Measurements from ENCODE around the gene MPPED1.
A peak's percentile ranks its signal among the peaks of the same experiment; 100 is the strongest.

MPPED1 gene, protein sequence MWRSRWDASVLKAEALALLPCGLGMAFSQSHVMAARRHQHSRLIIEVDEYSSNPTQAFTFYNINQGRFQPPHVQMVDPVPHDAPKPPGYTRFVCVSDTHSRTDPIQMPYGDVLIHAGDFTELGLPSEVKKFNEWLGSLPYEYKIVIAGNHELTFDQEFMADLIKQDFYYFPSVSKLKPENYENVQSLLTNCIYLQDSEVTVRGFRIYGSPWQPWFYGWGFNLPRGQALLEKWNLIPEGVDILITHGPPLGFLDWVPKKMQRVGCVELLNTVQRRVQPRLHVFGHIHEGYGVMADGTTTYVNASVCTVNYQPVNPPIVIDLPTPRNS

DNA sequence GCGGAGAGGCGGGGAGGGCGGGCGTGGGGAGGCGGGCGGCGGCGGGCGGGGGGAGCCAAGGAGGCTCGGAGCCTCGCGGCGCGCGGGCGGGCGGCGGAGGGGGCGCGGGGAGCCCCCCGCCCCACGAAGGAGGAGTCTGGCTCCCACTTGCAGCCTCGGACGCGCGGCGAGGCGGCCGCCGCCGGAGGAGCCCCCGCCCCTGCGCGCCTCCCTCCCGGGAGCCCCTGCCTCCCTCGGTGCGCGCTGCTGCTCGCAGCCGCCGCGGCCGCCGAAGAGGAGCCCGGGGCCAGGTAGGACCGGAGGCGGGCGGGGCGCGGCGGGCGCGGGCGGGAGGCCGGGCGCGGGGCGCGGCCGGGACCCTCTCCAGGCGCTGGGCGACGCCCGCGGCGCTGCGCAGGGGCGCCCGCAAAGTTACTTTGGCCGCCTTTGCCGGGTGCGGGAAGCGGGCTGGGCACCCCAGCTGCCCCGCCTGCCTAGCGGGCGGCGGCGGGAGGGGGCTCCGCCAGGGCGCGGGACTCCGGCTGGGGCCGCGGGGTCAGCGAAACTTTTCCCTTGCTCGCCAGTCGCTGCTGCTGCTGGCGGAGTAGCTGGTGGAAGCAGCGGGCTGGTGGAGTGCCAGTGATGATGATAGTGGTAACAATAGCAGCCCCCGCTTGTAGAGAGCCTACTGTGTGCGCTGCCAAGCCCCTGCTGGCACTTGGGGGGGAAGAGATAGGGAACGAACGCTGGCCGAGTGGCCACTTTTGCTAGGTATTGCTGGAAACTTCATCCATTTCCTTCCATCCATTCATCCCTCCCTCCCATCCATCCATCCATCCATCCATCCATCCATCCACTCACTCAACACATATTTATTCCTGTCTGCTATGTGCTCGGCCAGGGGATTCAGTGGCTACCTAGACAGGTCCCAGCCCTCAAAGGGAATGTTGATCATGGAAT, at the start of gene MPPED1:
Gene MPPED1, plus strand, starts transcription at position 146 of the 939 bp plus-strand sequence. CDS start 12,972 bp downstream, outside the sequence.
- no peak for DNase-seq

DNA sequence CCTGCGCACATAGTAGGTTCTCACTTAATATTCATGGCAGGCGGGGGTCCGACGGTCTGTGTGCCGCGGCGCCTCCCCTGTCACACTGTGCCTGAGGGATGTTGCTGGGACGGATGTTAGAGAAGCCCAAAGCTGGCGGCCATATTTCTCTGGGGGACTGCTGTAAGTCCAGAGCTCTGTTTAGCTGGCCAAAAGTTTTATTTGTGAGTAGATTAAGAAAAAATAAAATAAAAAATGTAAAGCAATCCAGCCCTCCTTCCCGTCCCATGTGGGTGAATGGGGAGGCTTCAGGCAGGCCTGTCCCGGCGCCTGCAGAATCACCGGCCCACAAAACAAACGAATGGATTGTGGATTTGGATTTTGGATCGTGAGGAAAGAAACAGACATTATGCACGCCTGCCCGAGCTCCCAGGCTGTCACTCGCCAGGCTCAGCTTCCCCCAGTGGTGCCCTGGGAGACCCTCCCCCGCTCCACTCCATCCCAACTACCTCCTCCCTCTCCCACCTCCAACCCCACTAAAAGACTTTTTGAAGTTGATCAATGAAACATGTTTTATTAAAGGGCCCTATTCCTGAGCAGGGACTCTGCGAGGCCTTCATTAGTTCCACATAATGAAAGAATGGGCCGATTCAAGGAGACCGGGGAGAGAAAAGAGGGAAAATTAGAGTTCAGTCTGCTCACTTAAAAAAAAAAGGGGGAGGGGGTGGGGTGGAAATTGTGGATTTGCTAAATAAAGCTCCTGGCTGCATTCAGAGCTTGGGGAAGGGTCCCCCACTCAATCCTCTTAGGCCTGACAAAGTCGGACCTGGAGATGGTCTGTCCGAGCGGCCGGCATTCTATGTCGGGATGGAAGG, 48.3 kb upstream of the MPPED1 start:
- no peak for DNase-seq

DNA sequence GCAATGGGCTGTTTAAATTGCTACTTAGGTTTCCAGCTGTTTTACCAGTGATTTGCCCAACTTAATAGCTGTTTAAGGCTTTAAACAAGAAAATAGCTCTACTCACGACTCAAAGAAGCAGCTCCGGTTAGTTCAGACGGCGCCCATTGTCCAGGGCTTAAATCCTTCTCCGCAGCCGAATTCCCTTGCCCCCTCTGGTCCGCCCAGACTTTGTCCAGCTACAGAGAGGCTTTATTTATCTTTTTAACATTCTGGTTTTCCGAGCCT, 47.7 kb upstream of the MPPED1 start:
- no peak for DNase-seq

DNA sequence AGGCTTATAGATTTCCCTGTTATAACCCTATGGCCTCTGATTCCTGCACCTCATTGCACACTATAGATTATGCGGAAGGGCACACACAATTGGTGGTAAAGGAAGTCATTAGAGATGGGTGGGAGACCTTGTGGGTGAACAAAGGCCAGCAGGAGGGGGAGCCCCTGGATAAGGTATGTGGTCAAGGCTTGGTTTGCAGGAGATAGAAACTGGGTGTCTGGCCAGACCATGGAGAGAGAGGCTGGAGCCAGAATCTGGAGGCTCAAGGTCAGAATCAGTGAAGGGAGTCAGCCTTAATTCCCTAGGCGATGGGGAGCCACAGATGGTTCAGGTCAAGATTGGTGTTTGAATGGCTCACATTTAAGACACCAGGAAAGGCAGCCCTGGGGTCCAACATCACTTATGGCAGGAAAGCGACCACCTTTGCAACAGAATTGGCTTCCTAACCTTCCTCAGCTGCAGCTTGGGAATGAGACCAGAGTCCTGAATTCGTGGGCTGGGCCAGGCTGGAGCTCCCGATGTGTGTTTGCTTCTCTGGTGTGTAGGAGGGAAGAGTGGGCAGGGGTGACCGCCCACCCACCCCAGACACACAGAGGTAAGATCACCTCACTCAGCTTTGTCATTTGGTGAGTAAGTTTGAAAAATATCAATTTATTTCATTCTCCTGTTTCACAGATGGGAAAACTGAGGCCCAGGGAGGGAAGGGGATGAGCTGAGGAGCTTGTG, 45.9 kb upstream of the MPPED1 start:
- no peak for DNase-seq

DNA sequence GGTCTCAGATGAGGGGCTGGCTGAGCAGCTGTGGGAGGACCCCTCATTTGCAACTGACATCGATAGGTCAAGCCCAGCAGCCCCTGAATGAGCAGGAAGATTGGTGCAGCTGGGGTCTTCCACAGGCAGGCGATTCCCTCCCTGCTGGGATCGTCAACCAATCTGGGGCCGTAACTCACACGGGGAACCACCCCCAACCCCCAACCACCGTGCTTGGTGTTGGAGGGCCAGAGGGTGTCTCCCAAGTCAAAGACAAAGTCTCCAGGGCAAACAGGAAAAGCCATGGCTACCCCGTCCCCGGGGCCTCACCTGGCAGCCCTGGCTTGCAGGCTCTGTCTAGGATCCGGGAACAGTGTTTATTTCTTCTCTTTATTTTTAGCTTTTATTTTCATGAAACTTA, 41.8 kb upstream of the MPPED1 start:
- DNase-seq = no peak

DNA sequence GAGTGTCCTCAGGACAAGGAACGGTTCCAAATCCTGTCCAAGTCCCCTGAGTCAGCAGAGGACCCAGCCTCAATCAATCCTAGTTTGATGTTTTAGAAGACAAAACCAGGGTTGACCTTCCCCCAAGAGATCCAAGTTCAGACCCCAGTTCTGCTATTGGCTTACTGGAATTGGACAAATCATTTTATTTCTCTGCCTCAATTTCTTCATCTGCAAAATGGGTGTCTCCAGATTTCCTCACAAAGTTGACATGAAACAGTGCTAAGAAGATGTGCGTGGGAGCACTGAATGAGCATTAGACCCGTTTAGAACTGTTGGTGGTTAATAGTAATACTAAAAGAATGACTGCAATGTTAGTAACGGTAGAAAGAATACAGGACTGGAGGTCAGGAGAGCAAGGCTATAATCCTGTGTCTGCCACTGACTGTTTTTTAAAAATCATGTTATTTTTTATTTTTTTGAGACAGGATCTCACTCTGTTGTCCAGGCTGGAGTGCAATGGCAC, 35.8 kb upstream of the MPPED1 start:
- no peak for DNase-seq

DNA sequence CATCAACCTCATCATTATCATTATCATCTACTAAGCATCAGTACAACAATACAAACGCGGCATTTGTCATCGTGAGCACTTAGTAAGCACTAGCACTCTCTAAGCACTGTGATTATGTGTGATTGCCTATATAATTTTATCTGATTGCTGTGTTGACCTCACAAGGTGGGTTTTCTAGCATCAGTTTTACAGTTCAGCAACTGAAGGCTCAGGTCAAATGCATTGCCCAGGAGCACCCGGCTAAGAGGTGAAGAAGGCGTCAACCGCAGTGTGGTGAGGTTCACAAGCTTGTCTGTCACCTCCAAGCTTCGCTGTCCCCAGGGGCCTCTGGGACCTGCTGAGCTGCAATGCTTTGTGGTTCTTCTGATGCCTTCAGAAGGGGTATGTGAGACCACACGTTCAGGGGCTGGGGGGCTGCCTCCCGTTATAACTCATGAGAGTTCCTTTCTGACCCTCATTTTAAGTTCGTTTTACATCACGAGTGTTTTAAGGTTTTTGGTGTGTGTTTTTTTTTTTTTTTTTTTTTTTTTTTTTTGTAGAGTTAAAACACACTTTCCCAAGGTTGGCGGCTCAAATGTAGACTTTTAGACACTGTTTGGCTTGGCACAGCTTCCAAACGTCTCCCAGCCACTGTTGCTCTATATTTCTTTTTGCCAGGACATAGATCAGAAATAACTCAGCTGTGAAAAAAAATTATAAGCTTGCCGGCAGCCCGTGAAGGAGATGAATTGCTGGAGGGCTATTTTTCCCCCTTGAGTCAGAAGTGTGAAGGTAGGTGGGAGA, 34.9 kb upstream of the MPPED1 start:
- DNase-seq = no peak

DNA sequence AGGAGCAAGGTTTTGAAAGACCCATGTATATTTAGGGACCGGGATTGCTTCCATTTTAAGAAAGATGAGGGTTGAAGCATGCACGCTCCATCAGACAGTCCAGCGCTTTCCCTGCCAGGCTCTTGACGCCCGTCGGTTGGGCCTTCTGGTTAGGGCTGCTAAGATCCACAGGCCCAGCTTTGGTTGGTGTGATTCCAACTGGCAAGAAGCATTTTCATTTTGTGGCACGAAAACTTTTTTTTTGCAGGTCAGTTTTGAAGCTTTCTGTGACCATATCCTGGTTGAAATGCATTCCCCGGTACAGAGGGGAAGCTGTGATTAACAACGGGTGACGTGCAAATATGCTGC, 34.3 kb upstream of the MPPED1 start:
- DNase-seq = no peak

DNA sequence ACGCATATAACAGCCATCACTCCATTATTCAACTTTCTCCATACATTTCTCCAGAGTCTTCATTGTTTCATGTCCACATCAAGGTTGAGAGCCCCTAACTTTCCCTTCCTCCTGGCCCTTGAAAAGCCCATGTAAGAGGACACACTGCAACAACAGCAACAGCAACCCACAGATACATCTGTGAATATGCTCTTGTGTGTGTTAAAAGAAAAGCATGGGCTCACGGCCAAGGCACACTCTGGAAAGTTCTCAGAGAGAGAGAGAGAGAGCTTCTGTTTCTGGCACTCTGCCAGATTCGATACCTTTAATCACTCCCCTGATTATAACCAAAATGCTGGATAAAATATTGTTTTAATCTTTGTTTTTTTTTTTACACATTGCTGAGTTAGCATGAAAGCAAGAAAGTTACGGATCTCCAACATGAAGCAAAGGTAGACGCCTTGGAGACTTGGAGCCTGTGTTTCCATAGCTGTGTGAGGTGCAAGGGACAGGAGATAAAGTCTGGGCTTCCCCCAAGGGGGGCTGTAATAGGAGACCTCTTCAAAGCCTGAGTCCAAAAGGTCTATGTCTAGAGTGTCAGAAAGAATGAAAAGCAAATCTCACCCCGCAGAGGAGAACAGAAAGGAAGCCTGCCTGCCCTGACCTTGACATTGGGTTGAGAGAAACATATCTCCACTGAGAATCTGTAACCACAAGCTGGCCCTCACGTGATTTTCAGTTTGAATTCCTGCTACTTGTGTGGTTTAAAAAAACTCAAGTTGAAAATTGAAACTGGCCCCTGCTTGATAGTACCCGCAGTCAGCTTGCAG, 33.7 kb upstream of the MPPED1 start:
- DNase-seq = peak; percentile 14

DNA sequence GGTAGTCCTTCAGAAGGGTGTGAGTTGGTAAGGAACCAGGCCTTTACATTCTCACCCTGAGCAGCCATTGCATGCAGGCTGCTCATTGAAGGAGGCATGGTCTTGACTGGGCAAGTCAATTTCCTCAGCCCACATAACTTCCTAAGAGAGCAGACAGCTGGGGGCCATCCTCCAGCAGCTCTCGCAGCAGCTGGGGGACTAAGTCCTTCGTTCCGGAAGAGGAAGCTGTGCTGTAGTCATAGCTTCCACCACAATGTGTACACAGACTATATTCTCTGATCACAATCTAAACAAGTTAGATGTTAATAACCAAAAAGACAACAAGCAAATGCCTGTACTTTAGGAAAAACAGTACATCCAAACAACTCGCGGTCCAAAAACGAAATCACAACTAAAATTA, 30.1 kb upstream of the MPPED1 start:
- DNase-seq = peak; percentile 57

DNA sequence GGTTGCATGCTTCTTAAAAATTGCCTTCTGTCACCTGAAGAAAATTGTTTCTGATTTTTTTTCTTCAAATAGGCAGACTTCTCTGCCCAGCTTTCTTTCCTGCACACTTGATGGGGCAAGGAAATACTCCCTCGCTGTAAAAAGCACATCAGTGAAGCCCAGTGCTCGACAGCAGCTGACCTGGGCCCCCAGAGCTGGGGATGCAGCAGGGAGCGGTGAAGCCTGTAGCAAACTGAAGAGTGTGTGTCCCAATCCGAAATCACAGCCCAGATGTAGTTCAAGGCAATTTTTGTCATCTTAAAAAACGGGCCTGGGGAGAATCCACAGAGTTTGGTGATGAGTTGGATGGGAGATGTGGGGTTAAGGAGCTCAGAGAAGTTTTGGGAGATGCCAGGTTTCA, 27.0 kb upstream of the MPPED1 start:
- DNase-seq = no peak

DNA sequence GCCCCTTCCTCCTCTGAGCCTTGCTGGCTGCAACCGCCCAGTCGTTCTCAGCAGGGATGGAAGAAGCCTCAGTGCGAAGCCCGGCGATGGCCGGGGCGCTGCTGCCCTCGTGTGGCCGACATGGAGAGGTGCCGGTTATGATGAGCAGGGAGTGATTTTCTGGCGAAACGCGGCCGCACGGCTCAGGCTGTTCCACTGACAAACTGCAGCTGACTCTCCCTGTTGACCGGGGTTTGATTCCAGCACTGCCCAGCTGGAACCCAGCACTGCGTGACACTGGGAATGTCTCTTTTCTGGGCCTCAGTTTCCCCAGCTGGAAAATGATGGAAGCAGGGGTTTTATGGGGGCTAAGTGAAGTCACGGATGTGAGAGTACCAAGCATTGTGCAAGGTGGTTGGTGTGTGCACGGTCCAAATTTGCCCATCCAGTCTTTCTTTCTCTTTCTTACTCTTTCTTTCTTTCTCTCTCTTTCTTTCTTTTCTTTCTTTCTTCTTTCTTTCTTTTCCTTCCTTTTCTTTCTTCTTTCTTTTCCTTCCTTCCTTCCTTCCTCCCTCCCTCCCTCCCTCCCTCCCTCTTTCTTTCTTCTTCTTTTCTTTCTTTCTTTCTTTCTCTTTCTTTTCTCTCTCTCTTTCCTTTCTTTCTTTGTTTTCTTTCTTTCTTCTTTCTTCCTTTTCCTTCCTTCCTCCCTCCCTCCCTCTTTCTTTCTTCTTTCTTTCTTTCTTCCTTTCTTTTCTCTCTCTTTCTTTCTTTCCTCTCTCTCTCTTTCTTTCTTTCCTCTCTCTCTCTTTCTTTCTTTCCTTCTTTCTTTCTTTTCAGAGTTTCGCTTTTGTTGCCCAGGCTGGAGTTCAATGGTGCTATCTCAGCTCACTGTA, 25.8 kb upstream of the MPPED1 start:
- DNase-seq = peak; percentile 48

DNA sequence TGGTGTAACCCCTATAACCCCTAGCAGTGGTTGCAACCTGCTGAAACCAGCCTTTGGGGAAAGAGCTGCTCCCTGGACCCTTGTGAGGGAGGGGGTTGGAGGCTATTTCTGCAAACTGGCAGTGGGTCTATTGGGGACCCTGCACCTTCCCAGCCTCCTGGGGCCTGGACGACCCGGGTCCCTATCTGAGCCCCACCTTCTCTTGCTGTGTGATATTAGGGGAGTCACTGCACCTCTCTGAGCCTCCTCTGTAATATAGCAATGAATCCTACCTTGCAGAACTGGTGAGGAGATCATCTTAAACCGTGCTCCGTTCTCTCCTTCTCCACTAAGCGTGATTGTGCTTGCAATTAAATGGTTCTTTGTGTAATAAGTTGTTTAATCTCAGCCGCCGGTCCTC, 24.0 kb upstream of the MPPED1 start:
- DNase-seq = no peak

DNA sequence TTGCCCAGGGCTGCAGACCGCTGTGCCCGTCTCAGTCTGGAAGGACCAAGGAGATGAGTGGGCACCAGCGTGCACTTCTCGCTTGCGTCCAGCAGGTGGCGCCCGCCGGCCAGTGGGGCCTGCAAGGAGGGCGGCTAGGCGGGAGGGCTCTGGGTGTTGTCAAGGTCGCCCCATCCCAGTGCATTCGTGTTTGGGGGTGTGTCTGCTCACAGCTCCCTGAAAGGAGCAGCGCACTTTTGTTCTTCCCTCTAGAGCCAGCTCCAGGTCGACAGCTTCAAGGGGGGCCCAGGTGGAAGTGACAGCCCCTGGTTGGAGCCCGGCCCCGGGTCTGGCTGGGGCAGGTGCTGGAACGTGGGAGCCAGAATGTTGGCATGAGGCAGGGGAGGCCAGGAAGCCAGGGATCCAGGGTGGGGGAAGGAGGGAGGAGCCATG, 23.4 kb upstream of the MPPED1 start:
- DNase-seq = peak; percentile 23

DNA sequence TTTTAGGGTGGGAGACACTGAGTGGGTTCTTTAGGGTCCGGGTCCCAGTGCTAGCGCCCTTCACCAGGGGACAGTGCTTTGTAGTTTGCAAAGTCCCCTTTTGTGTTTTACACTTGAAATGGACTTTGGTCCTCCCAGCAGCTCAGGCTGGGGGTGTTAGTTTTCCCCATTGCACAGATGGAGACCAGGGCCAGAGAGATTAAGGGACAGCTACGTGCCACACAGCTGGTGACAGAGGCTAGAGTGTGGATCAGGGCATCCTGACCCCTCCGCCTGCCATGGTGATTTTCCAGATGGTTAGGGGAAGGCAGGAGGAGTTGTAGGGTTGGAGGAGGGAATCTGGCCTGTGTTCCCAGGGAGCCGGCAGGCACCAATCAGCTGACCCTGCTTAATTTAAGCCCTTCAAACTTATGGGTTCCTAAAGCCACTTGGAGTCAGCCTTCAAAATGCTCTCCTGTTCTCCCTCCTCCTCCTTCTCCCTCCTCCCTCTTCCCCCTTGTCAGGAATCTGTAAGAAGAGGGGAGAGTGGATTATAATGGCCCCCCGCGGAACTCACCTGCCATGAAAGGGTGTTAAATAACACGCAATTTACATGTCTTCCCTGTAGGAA, 22.5 kb upstream of the MPPED1 start:
- no peak for DNase-seq

DNA sequence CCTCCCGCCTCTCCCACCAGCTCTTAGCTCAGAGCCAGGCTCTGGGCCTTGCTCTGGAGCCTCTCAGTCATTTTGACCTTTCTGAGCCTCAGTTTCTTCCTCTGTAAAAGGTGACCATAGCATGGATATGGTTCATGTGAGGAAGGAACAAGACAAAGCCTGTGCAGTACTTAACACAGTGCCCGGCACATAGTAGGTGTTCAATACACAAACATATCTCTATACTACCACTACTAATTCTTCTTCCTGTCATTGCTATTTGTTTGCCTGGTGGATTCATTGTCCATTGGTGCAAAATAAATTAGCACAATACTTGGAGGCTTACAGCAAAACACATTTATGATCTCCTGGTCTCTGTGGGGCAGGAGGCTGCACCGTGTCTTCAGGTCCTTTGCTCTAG, 21.6 kb upstream of the MPPED1 start:
- DNase-seq = no peak

DNA sequence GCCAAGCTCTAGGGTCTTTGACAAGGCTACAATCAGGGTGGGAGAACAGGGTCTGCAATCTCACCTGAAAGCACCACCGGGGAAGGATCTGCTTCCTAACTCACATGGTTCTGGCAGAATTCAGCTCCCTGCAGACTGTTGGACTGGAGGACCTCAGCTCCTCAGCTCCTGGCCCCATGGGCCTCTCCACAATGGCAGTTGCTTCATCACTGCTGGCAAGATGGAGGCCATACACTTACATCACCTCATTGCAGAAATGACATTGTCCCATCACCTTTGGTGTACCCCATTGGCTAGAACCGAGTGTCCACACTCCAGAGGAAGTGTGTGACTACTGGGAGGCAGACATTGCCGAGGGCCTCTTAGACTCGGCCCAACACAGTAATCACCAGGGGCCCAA, 20.9 kb upstream of the MPPED1 start:
- DNase-seq = no peak

DNA sequence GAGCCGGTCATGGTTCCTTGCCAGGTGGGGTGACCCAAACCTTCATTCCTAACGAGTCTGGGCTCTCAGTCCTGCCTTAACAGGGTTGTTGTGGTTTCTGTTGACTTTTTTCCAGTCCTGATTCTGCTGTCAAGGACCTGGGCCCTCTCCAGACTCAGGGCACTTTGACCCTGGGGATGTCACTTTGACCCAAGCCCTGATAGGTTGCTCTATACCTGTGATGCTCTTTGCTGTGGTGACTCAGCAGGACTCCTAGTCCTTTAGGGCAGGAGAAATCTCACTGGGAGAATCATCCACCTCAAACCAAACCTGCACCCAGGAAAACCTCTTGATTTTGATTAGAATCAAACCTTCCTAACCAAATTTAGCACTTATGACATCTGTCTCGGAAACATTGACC, 20.5 kb upstream of the MPPED1 start:
- no peak for DNase-seq

DNA sequence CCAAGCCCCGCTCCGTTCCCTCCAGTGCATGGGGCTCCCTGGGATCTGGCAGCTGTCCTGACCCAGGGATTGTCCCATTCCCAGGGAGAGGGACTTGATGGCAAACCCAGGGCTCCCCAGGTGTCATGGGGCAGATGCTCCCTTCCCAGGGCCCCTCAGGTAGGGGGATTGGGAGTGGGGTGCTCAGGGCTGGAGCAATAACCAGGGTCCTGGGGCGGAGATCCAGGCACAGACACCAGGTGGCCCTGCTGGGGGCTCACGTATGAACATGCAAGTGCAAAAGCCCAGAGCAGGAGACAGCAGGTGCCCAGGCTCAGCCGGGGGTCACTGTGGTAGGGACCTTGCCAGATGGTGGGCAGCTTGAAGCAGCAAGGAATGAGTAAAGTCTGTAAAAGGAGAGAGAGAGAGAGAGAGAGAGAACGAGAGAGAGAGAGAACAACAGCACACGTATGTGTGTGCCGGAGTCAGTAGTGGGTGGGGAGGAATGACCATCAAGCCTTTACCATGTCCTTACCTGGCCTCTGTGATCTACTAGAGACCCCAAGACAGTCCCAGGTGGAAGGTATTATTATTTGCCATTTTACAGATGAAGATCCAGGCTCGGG, 19.3 kb upstream of the MPPED1 start:
- no peak for DNase-seq

All from KG1 (cell line).